ENCODE measurements around the gene DPM1. TPM values are rescaled to one million over a fixed set of nuclear protein-coding genes. Genes with fewer than 3 reads are reported as not detected.

Gene DPM1
- total RNA-seq, 2 donors from 2014 or later, result 43.6 to 75.3 TPM

DNA sequence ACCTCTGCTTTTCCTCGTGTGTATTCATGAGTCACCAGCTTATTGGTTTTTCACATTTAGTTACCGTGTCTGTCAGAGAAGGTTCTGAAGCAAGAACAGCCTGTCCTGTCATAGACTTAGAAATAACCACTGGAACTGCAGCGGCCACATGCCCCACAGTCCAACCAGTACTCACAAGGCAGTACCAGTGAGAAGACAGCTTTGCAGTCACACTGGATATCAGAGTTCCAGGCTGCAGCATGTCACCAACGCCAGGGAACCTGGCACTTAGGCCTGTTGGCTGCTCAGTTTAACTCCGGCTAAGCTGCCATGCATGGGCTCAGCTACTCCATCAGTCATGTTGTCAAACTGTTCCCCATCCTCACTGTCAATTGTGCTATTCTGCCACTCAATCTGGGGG is 67.2 kb downstream of the DPM1 start:
- Histone ChIP-seq H3K9me3 (no peaks in the 10 kb centered on the region), H3K27me3 (replicated peaks; ENCODE audit: insufficient read depth) (no peaks in the 10 kb centered on the region)
- no peak for ATAC-seq (ENCODE audit: insufficient number of reproducible peaks, low FRiP score, low read depth)

DNA sequence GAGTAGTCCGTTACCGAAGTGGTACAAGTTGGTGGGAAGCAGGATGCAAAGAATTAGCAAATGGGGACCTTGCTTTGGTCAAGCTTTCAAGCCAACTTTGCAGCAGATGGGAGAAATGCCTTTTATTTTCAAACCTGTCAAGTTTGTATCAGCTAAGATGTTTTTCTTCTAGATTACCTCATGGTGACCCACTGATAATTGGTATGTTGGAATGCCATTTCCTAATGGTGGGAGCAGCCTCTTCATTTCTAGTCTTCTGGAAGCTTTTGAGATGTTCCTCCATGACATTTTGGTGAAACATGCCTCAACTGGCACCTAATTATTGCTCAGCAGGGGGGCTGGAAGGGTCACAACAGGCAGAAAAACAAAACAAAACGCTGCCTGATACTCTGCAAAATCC is 70.8 kb downstream of the DPM1 start:
- H3K9me3 ChIP-seq, result no peaks in the 10 kb centered on the region
- TF ChIP-seq, protein P1, sequence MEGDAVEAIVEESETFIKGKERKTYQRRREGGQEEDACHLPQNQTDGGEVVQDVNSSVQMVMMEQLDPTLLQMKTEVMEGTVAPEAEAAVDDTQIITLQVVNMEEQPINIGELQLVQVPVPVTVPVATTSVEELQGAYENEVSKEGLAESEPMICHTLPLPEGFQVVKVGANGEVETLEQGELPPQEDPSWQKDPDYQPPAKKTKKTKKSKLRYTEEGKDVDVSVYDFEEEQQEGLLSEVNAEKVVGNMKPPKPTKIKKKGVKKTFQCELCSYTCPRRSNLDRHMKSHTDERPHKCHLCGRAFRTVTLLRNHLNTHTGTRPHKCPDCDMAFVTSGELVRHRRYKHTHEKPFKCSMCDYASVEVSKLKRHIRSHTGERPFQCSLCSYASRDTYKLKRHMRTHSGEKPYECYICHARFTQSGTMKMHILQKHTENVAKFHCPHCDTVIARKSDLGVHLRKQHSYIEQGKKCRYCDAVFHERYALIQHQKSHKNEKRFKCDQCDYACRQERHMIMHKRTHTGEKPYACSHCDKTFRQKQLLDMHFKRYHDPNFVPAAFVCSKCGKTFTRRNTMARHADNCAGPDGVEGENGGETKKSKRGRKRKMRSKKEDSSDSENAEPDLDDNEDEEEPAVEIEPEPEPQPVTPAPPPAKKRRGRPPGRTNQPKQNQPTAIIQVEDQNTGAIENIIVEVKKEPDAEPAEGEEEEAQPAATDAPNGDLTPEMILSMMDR (IDR thresholded peaks at IDR 0.05), result no peak
- H3K27ac ChIP-seq, result no peak overlapping the region
- H3K4me1 ChIP-seq (ENCODE audit: control insufficient read depth in 1 of 2, low read depth in 2 of 2), result no peaks in the 10 kb centered on the region
- DNase-seq (ENCODE audit: low spot score), result no peak
- H3K4me3 ChIP-seq, result no peak overlapping the region
- no peak for ATAC-seq (ENCODE audit: insufficient number of reproducible peaks, low FRiP score, low read depth)
- H3K36me3 ChIP-seq, result peaks cover 15% of the 10 kb centered on the region
- H3K27me3 ChIP-seq (replicated peaks; ENCODE audit: insufficient read depth), result no peaks in the 10 kb centered on the region

More for the DNA sequence above, 67.2 kb downstream of the DPM1 start:
- H3K27ac ChIP-seq, result no peak overlapping the region
- H3K4me3 ChIP-seq, result no peak overlapping the region
- TF ChIP-seq, protein P1 (IDR thresholded peaks at IDR 0.05), result no peak
- no peak for DNase-seq (ENCODE audit: low spot score)
- peaks cover 33% of the 10 kb centered on the region for H3K36me3 ChIP-seq
- no peaks in the 10 kb centered on the region for H3K4me1 ChIP-seq (ENCODE audit: control insufficient read depth in 1 of 2, low read depth in 2 of 2)

- DNase-seq (ENCODE audit: low spot score) (no peak), ATAC-seq (ENCODE audit: insufficient number of reproducible peaks, low FRiP score, low read depth) (no peak)
- no peak overlapping the region for H3K4me3 ChIP-seq
- no peaks in the 10 kb centered on the region for H3K4me1 ChIP-seq (ENCODE audit: control insufficient read depth in 1 of 2, low read depth in 2 of 2)
- peaks cover 8% of the 10 kb centered on the region for H3K36me3 ChIP-seq
- no peak overlapping the region for H3K27ac ChIP-seq
- TF ChIP-seq, protein P1 (IDR thresholded peaks at IDR 0.05), result no peak
- H3K27me3 ChIP-seq (replicated peaks; ENCODE audit: insufficient read depth), result no peaks in the 10 kb centered on the region
- H3K9me3 ChIP-seq, result no peaks in the 10 kb centered on the region
Observed at GRCh38 chr20:50886184-50886790, 72.0 kb downstream of the DPM1 start.

GRCh38 chr20:50885781-50886180 is 72.6 kb downstream of the DPM1 start:
- Histone ChIP-seq H3K4me1 (ENCODE audit: control insufficient read depth in 1 of 2, low read depth in 2 of 2) (no peaks in the 10 kb centered on the region), H3K36me3 (peaks cover 8% of the 10 kb centered on the region), H3K27ac (no peak overlapping the region), H3K9me3 (no peaks in the 10 kb centered on the region), H3K27me3 (replicated peaks; ENCODE audit: insufficient read depth) (no peaks in the 10 kb centered on the region), H3K4me3 (no peak overlapping the region)
- ATAC-seq (ENCODE audit: insufficient number of reproducible peaks, low FRiP score, low read depth) (no peak), DNase-seq (ENCODE audit: low spot score) (no peak)
- TF ChIP-seq, protein P1 (IDR thresholded peaks at IDR 0.05), result no peak

DNA sequence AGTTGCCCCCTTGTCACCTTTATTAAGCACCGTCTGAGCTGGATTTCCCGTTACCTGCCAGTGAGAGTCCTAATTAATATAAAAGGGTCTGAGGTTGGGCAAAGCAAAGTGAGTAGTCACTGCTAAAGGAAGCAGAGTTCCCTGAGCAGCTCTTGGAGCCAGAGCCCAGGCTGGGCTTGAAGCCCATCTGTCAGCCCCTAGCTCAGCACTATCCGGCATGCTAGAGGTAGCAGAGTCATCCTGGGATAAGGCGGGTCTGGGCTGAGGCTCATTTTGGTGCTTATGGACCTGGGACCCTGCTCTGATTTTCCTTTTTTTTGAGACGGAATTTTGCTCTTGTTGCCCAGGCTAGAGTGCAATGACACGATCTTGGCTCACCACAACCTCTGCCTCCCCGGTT is 73.3 kb downstream of the DPM1 start:
- TF ChIP-seq, protein P1 (IDR thresholded peaks at IDR 0.05), result no peak
- Histone ChIP-seq H3K4me1 (ENCODE audit: control insufficient read depth in 1 of 2, low read depth in 2 of 2) (no peaks in the 10 kb centered on the region), H3K36me3 (peaks cover 8% of the 10 kb centered on the region), H3K4me3 (no peak overlapping the region), H3K27me3 (replicated peaks; ENCODE audit: insufficient read depth) (no peaks in the 10 kb centered on the region), H3K9me3 (no peaks in the 10 kb centered on the region), H3K27ac (no peak overlapping the region)
- no peak for ATAC-seq (ENCODE audit: insufficient number of reproducible peaks, low FRiP score, low read depth)
- no peak for DNase-seq (ENCODE audit: low spot score)

Other genes starting within 250 kb of the DPM1 start
- 10 to 100 TPM in 1 of 2 donors, 1 to 10 TPM in 1; 2.8 to 10.7 TPM for gene PARD6B, start 227.0 kb downstream of the DPM1 start, total RNA-seq
- 10 to 100 TPM in 1 of 2 donors, 1 to 10 TPM in 1; 7.7 to 10.2 TPM for gene BCAS4, start 163.5 kb downstream of the DPM1 start, total RNA-seq
- gene ADNP, start 27.1 kb downstream of the DPM1 start, total RNA-seq, result 10 to 100 TPM; 32.5 to 61.4 TPM
- gene MOCS3, start 286 bp upstream of the DPM1 start, total RNA-seq, result 1 to 10 TPM; 4.2 to 5.3 TPM
- gene KCNG1, start 64.6 kb upstream of the DPM1 start, total RNA-seq, result 1 to 10 TPM in 1 of 2 donors, under 1 TPM in 1; 0.41 to 1.9 TPM